OCI-LY7 (cell line): ENCODE results near the gene MPRIP.

Source experiments
- EZH2phosphoT487 ChIP-seq: fragments of 200-600 bp; sonication (generic); IDR thresholded peaks from 2 replicates; pipeline ENCODE4 v1.6.1; 2018; ENCODE audit warnings: low read depth, borderline replicate concordance, mild to moderate bottlenecking, mixed run types, antibody characterized with exemption, low read length, moderate library complexity, mixed read lengths
- TF ChIP-seq, protein P1 (sequence below): fragments of 200-600 bp; sonication (generic); conservative IDR thresholded peaks from 2 replicates; pipeline ENCODE4 v1.5.1; 2014; ENCODE audit warnings: mild to moderate bottlenecking, antibody characterized with exemption, low read length, moderate library complexity, mixed read lengths

GRCh38 chr17:17155568-17155967 is 113.3 kb downstream of the MPRIP start:
- TF ChIP-seq, protein P1, sequence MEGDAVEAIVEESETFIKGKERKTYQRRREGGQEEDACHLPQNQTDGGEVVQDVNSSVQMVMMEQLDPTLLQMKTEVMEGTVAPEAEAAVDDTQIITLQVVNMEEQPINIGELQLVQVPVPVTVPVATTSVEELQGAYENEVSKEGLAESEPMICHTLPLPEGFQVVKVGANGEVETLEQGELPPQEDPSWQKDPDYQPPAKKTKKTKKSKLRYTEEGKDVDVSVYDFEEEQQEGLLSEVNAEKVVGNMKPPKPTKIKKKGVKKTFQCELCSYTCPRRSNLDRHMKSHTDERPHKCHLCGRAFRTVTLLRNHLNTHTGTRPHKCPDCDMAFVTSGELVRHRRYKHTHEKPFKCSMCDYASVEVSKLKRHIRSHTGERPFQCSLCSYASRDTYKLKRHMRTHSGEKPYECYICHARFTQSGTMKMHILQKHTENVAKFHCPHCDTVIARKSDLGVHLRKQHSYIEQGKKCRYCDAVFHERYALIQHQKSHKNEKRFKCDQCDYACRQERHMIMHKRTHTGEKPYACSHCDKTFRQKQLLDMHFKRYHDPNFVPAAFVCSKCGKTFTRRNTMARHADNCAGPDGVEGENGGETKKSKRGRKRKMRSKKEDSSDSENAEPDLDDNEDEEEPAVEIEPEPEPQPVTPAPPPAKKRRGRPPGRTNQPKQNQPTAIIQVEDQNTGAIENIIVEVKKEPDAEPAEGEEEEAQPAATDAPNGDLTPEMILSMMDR, result no peak
- no peak for TF ChIP-seq EZH2phosphoT487
